C4-2B (cell line): ENCODE data around the gene MEGF11.

Experiments
- H3K27ac ChIP-seq: fragments of 450-650 bp; 2 replicates; pipeline ENCODE4 v1.5.1; 2017
- CTCF ChIP-seq: fragments of 450-650 bp; conservative IDR thresholded peaks from 2 replicates; pipeline ENCODE4 v1.5.1; 2017; ENCODE audit warnings: mild to moderate bottlenecking
- ZFX ChIP-seq: fragments of 450-650 bp; IDR thresholded peaks from 2 replicates; pipeline ENCODE4 v1.6.1; 2017

Gene MEGF11

GRCh38 chr15:66040211-66040892 lies 213.2 kb downstream of the MEGF11 start:
- H3K27ac ChIP-seq = no peak overlapping the region
- no peak for TF ChIP-seq ZFX
- TF ChIP-seq CTCF = no peak

- TF ChIP-seq CTCF = no peak
- no peak for TF ChIP-seq ZFX
- no peak overlapping the region for H3K27ac ChIP-seq
Measured at GRCh38 chr15:66039117-66039871, 214.3 kb downstream of the MEGF11 start.

- H3K27ac ChIP-seq = no peak overlapping the region
- TF ChIP-seq CTCF = no peak
- no peak for TF ChIP-seq ZFX
Measured at GRCh38 chr15:66038387-66039116, 215.0 kb downstream of the MEGF11 start.

- TF ChIP-seq CTCF (no peak), ZFX (no peak)
- no peak overlapping the region for H3K27ac ChIP-seq
Measured at GRCh38 chr15:66036859-66037258, 216.7 kb downstream of the MEGF11 start.

- TF ChIP-seq ZFX = no peak
- no peak overlapping the region for H3K27ac ChIP-seq
Measured at GRCh38 chr15:66035901-66036300, 217.6 kb downstream of the MEGF11 start.

- TF ChIP-seq ZFX = no peak
- no peak for TF ChIP-seq CTCF
- no peak overlapping the region for H3K27ac ChIP-seq
Measured at GRCh38 chr15:66033143-66033542, 220.4 kb downstream of the MEGF11 start.

GRCh38 chr15:66032006-66032405 lies 221.5 kb downstream of the MEGF11 start:
- H3K27ac ChIP-seq = no peak overlapping the region
- TF ChIP-seq ZFX = no peak
- no peak for TF ChIP-seq CTCF
